ENCODE data around the gene HIPK2.

The HIPK2 gene

GRCh38 chr7:139733751-139734150, 44.0 kb downstream of the HIPK2 start:
- no peak for DNase-seq

GRCh38 chr7:139732471-139733167, 45.2 kb downstream of the HIPK2 start:
- DNase-seq = peak in 1 of 2 experiments; percentile 10

- DNase-seq = no peak
Measured at GRCh38 chr7:139731802-139732470, 45.9 kb downstream of the HIPK2 start.

GRCh38 chr7:139730746-139731612, 46.8 kb downstream of the HIPK2 start:
- no peak for DNase-seq

GRCh38 chr7:139728203-139728602, 49.6 kb downstream of the HIPK2 start:
- DNase-seq = no peak

- no peak for DNase-seq
Measured at GRCh38 chr7:139727151-139727705, 50.6 kb downstream of the HIPK2 start.

- DNase-seq = no peak
Measured at GRCh38 chr7:139726485-139726869, 51.3 kb downstream of the HIPK2 start.

- DNase-seq = no peak
Measured at GRCh38 chr7:139725858-139726484, 51.8 kb downstream of the HIPK2 start.

- DNase-seq = no peak
Measured at GRCh38 chr7:139725077-139725476, 52.7 kb downstream of the HIPK2 start.

GRCh38 chr7:139722604-139723003, 55.2 kb downstream of the HIPK2 start:
- DNase-seq = no peak

- DNase-seq = no peak
Measured at GRCh38 chr7:139721821-139722220, 56.0 kb downstream of the HIPK2 start.

GRCh38 chr7:139721417-139721816, 56.4 kb downstream of the HIPK2 start:
- no peak for DNase-seq

GRCh38 chr7:139720705-139721231, 57.0 kb downstream of the HIPK2 start:
- no peak for DNase-seq

- DNase-seq = no peak
Measured at GRCh38 chr7:139720186-139720585, 57.6 kb downstream of the HIPK2 start.

GRCh38 chr7:139718859-139719258, 58.9 kb downstream of the HIPK2 start:
- no peak for DNase-seq

- no peak for DNase-seq
Measured at GRCh38 chr7:139718141-139718540, 59.7 kb downstream of the HIPK2 start.

- DNase-seq = no peak
Measured at GRCh38 chr7:139716156-139716942, 61.4 kb downstream of the HIPK2 start.

GRCh38 chr7:139715194-139715815, 62.5 kb downstream of the HIPK2 start:
- DNase-seq = no peak

GRCh38 chr7:139714163-139714901, 63.5 kb downstream of the HIPK2 start:
- no peak for DNase-seq

- no peak for DNase-seq
Measured at GRCh38 chr7:139713526-139714162, 64.2 kb downstream of the HIPK2 start.
